Measurements from ENCODE around the gene OLFML2B. TPM values are rescaled to one million over a fixed set of nuclear protein-coding genes. Genes with fewer than 3 reads are reported as not detected.

OLFML2B gene
- total and polyA plus RNA-seq, 8 donors, result 0.31 to 56.0 (median 1.7) TPM; not detected in 1

DNA sequence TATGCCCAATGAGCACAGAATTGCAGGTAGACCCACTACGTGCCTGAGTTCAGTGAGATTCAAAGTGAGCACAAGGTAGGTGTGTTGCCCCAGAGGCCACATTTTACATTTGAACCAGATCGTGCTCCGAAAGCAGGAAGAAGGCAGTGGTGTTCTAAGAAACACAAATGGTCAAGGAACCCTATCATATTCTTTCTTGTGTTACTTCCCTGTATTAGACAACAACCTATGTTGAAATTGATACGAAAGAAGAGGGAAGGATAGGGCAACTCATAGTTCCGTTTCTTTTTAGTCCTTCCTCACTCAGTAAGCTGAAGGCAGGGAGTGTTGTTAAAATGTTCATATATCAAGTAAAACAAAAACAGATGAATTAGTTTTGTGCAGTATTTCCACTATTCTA lies 33.9 kb downstream of the OLFML2B start:
- peaks cover 0 to 8% (median 0%) of the 10 kb centered on the region in 4 donors for H3K4me1 ChIP-seq
- H3K27me3 ChIP-seq, result no peaks in the 10 kb centered on the region
- intact Hi-C loops (cut with DNase I; ENCODE audit: low total_unique reads), result no loop called here
- H3K9me3 ChIP-seq, result peaks cover 0 to 22% (median 17%) of the 10 kb centered on the region in 4 donors
- DNase-seq, result no peak
- no peak for TF ChIP-seq POLR2A (IDR thresholded peaks at IDR 0.05)
- TF ChIP-seq CTCF (IDR thresholded peaks at IDR 0.05), result no peak
- no peak for TF ChIP-seq POLR2AphosphoS5 (IDR thresholded peaks at IDR 0.05)
- no peak for TF ChIP-seq EP300 (IDR thresholded peaks at IDR 0.05)
- H3K36me3 ChIP-seq, result no peaks in the 10 kb centered on the region
- no peak overlapping the region for H3K4me3 ChIP-seq
- H3K27ac ChIP-seq, result no peak overlapping the region
- WGBS, 5 donors, result 73 to 88% (median 84%) methylated on average over 5 of the region's 5 CpGs

GRCh38 chr1:161989108-161989507 lies 34.6 kb downstream of the OLFML2B start:
- Histone ChIP-seq H3K9me3 (peaks cover 0 to 22% (median 17%) of the 10 kb centered on the region in 4 donors), H3K4me1 (peaks cover 0 to 8% (median 0%) of the 10 kb centered on the region in 4 donors), H3K27ac (no peak overlapping the region), H3K4me3 (no peak overlapping the region), H3K36me3 (no peaks in the 10 kb centered on the region), H3K27me3 (no peaks in the 10 kb centered on the region)
- intact Hi-C loops (cut with DNase I; ENCODE audit: low total_unique reads), result no loop called here
- TF ChIP-seq CTCF (IDR thresholded peaks at IDR 0.05) (no peak), POLR2A (IDR thresholded peaks at IDR 0.05) (no peak), EP300 (IDR thresholded peaks at IDR 0.05) (no peak), POLR2AphosphoS5 (IDR thresholded peaks at IDR 0.05) (no peak)
- no peak for DNase-seq

- intact Hi-C loops (cut with DNase I; ENCODE audit: low total_unique reads), result no loop called here
- Histone ChIP-seq H3K36me3 (no peaks in the 10 kb centered on the region), H3K4me1 (peaks cover 0 to 8% (median 0%) of the 10 kb centered on the region in 4 donors), H3K4me3 (no peak overlapping the region), H3K9me3 (peaks cover 0 to 22% (median 17%) of the 10 kb centered on the region in 4 donors), H3K27me3 (no peaks in the 10 kb centered on the region), H3K27ac (no peak overlapping the region)
- DNase-seq, result no peak
- no peak for TF ChIP-seq POLR2A (IDR thresholded peaks at IDR 0.05)
- no peak for TF ChIP-seq EP300 (IDR thresholded peaks at IDR 0.05)
- TF ChIP-seq CTCF (IDR thresholded peaks at IDR 0.05), result no peak
- TF ChIP-seq POLR2AphosphoS5 (IDR thresholded peaks at IDR 0.05), result no peak
- WGBS, 5 donors, result 61 to 73% (median 67%) methylated on average over 5 of the region's 5 CpGs
These were observed 35.3 kb downstream of the OLFML2B start for GRCh38 chr1:161988413-161988812.

DNA sequence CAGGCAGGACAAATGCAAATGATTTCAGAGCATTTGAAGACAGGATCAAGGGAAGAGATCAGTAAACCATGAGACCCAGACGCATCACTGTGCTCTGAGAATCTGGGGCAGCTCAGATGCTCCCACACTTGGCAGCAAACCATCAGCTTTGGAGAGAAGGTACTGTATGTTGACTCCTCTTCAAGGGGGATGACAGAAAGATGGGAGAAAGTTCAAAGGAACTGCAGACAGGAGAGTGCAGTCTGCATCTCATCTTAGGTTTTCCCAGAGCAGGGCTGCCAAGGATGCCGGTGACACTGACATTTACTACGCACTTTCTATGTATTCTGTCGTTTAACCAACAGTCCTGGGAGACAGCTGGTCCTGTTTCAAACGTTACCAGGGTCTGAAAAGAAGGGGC lies 35.8 kb downstream of the OLFML2B start:
- Histone ChIP-seq H3K27me3 (no peaks in the 10 kb centered on the region), H3K9me3 (peaks cover 0 to 22% (median 17%) of the 10 kb centered on the region in 4 donors), H3K27ac (no peak overlapping the region), H3K4me3 (no peak overlapping the region), H3K4me1 (peaks cover 0 to 8% (median 0%) of the 10 kb centered on the region in 4 donors), H3K36me3 (no peaks in the 10 kb centered on the region)
- TF ChIP-seq CTCF (IDR thresholded peaks at IDR 0.05) (no peak), POLR2A (IDR thresholded peaks at IDR 0.05) (no peak), EP300 (IDR thresholded peaks at IDR 0.05) (no peak), POLR2AphosphoS5 (IDR thresholded peaks at IDR 0.05) (no peak)
- intact Hi-C loops (cut with DNase I; ENCODE audit: low total_unique reads), result no loop called here
- DNase-seq, result no peak
- 79 to 83% (median 80%) methylated on average over 5 of the region's 5 CpGs for WGBS, 5 donors
